Liver (tissue), 9 donors: ENCODE measurements around the gene ZNF740. TPM values are rescaled to one million over a fixed set of nuclear protein-coding genes. Genes with fewer than 3 reads are reported as not detected.

ENCODE experiments used
- DNase-seq: peaks from one replicate; pipeline ENCODE4 v3.0.0-alpha.2; 2017; ENCODE audit warnings: low spot score
- H3K27ac ChIP-seq, 2 donors: one replicate each; pipeline ENCODE4 v1.7.0; 2013; ENCODE audit warnings: inconsistent platforms in 2 of 2, low read length in 2 of 2, control low read depth in 1 of 2, low read depth in 1 of 2, mild to moderate bottlenecking in 1 of 2
- H3K27me3 ChIP-seq, 4 donors: one replicate each; pipeline versions ENCODE4 v1.6.1 to v1.7.0; 2013; ENCODE audit warnings: low read length in 3 of 4, inconsistent platforms in 1 of 4, mild to moderate bottlenecking in 1 of 4, moderate library complexity in 1 of 4; ENCODE audit not compliant: control insufficient read depth in 4 of 4, insufficient read depth in 4 of 4
- H3K36me3 ChIP-seq, 4 donors: one replicate each; pipeline versions ENCODE4 v1.6.1 to v1.7.0; 2013; ENCODE audit warnings: low read length in 3 of 4, mild to moderate bottlenecking in 3 of 4, low read depth in 1 of 4, moderate library complexity in 1 of 4; ENCODE audit not compliant: control insufficient read depth in 4 of 4, insufficient read depth in 3 of 4
- H3K4me1 ChIP-seq, 4 donors: one replicate each; pipeline versions ENCODE4 v1.6.1 to v1.7.0; 2013; ENCODE audit warnings: low read length in 3 of 4, mild to moderate bottlenecking in 3 of 4, moderate library complexity in 1 of 4; ENCODE audit not compliant: control insufficient read depth in 4 of 4, insufficient read depth in 4 of 4
- H3K4me3 ChIP-seq, 3 donors: one replicate each; pipeline versions ENCODE4 v1.6.1 to v1.7.0; 2013; ENCODE audit warnings: low read length in 3 of 3, control low read depth in 1 of 3, low read depth in 1 of 3, mild to moderate bottlenecking in 1 of 3
- H3K9ac ChIP-seq, 2 donors: one replicate each; pipeline ENCODE4 v1.7.0; 2013; ENCODE audit warnings: low read length in 2 of 2, mild to moderate bottlenecking in 2 of 2, moderate library complexity in 2 of 2, control low read depth in 1 of 2, low read depth in 1 of 2
- H3K9me3 ChIP-seq, 4 donors: one replicate each; pipeline versions ENCODE4 v1.6.1 to v1.7.0; 2013; ENCODE audit warnings: low read length in 3 of 4; ENCODE audit not compliant: control insufficient read depth in 4 of 4
- EGR1 ChIP-seq, 2 donors: IDR thresholded peaks; 2 replicates each; pipeline ENCODE4 v1.6.1; 2016 to 2018; ENCODE audit warnings: antibody characterized with exemption in 2 of 2, low read depth in 2 of 2
- FOXA1 ChIP-seq: IDR thresholded peaks from 2 replicates; pipeline ENCODE4 v1.6.1; 2016; ENCODE audit warnings: antibody characterized with exemption
- GABPA ChIP-seq, 2 donors: IDR thresholded peaks in 1 of 2; conservative IDR thresholded peaks in 1 of 2; 2 replicates each; pipeline ENCODE4 v1.6.1; 2016; ENCODE audit warnings: antibody characterized with exemption in 2 of 2, mild to moderate bottlenecking in 1 of 2, moderate library complexity in 1 of 2
- HNF4A ChIP-seq, 2 donors: conservative IDR thresholded peaks; 2 replicates each; pipeline ENCODE4 v1.6.1; 2016; ENCODE audit warnings: antibody characterized with exemption in 2 of 2, mild to moderate bottlenecking in 2 of 2
- HNF4G ChIP-seq: IDR thresholded peaks from 2 replicates; pipeline ENCODE4 v1.6.1; 2016; ENCODE audit warnings: antibody characterized with exemption
- JUND ChIP-seq, 2 donors: IDR thresholded peaks; 2 replicates each; pipeline ENCODE4 v1.6.1; 2016; ENCODE audit warnings: antibody characterized with exemption in 2 of 2
- NR2F2 ChIP-seq: IDR thresholded peaks from 2 replicates; pipeline ENCODE4 v1.6.1; 2016; ENCODE audit warnings: antibody characterized with exemption
- RXRA ChIP-seq, 2 donors: IDR thresholded peaks; 2 replicates each; pipeline ENCODE4 v1.6.1; 2017 to 2018; ENCODE audit warnings: antibody characterized with exemption in 2 of 2, mild to moderate bottlenecking in 1 of 2
- SP1 ChIP-seq: IDR thresholded peaks from 2 replicates; pipeline ENCODE4 v1.6.1; 2018; ENCODE audit warnings: antibody characterized with exemption, mild to moderate bottlenecking
- WGBS: extraction: QIAGEN DNeasy Blood & Tissue Kit; methylation state at CpG from one replicate; pipeline ENCODE4 v1.1.7; 2013; 5-methylcytosine and 5-hydroxymethylcytosine counted together
- polyA plus RNA-seq, 2 donors: library from polyadenylated mRNA; stranded (reverse) in 1 of 2; unstranded in 1 of 2; fragments of 200-250 nt in 1 of 2; fragments of >200 nt in 1 of 2; fragmentation: Nextera tagmentation in 1 of 2; extraction: Ambion mirVana in 1 of 2; gene quantifications; one replicate each; pipeline versions ENCODE4 v1.2.1 to v1.2.3, GENCODE V29; 2013 to 2015
- total RNA-seq, 2 donors: library from RNA; depleted of rRNA; stranded (reverse); fragments of >200 nt; gene quantifications; one replicate each; pipeline ENCODE4 v1.2.3, GENCODE V29; 2014
- TF ChIP-seq, protein P1 (sequence below): IDR thresholded peaks from 2 replicates; pipeline ENCODE4 v1.6.1; 2016; ENCODE audit warnings: antibody characterized with exemption, mild to moderate bottlenecking
- TF ChIP-seq, protein P2 (sequence below): IDR thresholded peaks from 2 replicates; pipeline ENCODE4 v1.6.1; 2016; ENCODE audit warnings: antibody characterized with exemption
- TF ChIP-seq, protein P3 (sequence below): IDR thresholded peaks from 2 replicates; pipeline ENCODE4 v1.6.1; 2016; ENCODE audit warnings: antibody characterized with exemption
- TF ChIP-seq, protein P4 (sequence below): IDR thresholded peaks from 2 replicates; pipeline ENCODE4 v1.6.1; 2016; ENCODE audit warnings: antibody characterized with exemption
- donor health status: healthy.
- donor health status: healthy.
- donor health status: healthy.
- donor health status: healthy.
- donor health status: healthy.

Gene ZNF740
- total and polyA plus RNA-seq, 4 donors = 1.4 to 14.4 (median 6.3) TPM

DNA sequence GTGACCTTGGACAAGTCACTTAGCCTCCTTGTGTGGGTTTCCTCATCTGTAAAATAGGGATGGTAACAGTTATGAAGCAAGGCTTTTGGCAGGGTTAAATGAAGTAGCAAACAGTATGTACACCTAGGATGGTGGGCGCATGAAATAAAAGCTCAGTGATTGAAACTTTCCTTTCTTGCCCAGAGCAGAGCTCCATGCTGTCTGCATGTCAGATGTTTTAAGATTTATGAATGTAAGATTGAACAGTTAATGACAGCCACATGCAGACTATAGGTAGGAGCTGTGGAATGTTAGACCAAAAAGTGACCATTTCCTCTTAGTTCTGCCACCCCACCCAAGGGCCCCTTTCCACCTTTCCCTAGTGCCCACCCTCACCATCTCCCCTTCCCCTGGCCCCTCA lies 14.5 kb downstream of the ZNF740 start:
- peaks cover 0 to 15% (median 6%) of the 10 kb centered on the region in 4 donors for H3K36me3 ChIP-seq
- H3K9ac ChIP-seq = no peak overlapping the region
- WGBS = 93% methylated on average over 1 of the region's 1 CpG
- no peaks in the 10 kb centered on the region for H3K9me3 ChIP-seq
- DNase-seq = no peak
- H3K27me3 ChIP-seq = no peaks in the 10 kb centered on the region
- TF ChIP-seq HNF4A (conservative IDR thresholded peaks at IDR 0.05) (peak in 1 of 2 donors; percentile 5), HNF4G (no peak)
- H3K4me3 ChIP-seq = no peak overlapping the region
- H3K27ac ChIP-seq = no peak overlapping the region
- peaks cover 0 to 39% (median 33%) of the 10 kb centered on the region in 4 donors for H3K4me1 ChIP-seq

DNA sequence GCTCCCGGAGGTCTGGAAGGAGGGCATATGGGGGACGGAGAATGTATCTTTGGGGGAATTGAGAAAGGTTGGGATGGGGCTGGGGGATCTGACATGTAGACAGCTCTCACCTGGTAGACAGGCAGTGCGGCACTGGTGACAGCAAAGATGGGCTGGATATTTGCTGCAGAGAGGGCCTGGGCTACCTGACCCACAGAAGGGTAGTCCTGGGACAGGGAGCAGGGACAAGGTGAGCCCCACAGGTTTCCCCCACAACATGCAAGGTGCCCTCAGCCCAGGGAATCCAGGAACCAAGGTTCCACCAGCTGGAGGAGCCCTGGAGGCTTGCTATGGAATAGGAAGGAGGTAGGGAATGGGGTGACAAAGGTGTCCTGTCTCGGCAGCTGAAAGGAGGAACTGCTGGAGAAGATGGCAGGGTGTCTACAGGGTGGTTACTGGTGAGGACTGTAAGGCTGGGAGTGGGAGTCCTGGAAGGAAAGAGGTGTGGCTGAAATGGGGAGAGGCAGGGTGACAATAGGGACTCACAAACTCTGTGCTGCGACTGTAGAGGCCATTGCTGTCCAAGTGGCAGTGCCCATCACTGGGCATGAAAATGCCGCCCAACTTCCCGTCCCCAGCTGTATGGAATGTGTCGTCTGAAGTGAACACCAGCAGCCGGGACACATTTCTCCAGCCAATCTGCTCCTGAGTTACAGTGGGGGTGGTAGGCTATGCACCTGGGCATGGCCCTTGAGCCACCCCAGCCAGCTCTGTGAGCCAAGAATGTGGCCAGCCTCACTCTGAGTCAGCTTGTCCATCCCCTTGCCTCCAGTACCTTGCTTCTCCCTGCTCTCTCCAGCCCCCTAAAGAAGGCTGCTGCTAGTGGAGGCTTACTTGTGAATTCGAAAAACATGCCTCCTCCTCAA lies 15.2 kb downstream of the ZNF740 start:
- DNase-seq = no peak
- TF ChIP-seq, protein P1, sequence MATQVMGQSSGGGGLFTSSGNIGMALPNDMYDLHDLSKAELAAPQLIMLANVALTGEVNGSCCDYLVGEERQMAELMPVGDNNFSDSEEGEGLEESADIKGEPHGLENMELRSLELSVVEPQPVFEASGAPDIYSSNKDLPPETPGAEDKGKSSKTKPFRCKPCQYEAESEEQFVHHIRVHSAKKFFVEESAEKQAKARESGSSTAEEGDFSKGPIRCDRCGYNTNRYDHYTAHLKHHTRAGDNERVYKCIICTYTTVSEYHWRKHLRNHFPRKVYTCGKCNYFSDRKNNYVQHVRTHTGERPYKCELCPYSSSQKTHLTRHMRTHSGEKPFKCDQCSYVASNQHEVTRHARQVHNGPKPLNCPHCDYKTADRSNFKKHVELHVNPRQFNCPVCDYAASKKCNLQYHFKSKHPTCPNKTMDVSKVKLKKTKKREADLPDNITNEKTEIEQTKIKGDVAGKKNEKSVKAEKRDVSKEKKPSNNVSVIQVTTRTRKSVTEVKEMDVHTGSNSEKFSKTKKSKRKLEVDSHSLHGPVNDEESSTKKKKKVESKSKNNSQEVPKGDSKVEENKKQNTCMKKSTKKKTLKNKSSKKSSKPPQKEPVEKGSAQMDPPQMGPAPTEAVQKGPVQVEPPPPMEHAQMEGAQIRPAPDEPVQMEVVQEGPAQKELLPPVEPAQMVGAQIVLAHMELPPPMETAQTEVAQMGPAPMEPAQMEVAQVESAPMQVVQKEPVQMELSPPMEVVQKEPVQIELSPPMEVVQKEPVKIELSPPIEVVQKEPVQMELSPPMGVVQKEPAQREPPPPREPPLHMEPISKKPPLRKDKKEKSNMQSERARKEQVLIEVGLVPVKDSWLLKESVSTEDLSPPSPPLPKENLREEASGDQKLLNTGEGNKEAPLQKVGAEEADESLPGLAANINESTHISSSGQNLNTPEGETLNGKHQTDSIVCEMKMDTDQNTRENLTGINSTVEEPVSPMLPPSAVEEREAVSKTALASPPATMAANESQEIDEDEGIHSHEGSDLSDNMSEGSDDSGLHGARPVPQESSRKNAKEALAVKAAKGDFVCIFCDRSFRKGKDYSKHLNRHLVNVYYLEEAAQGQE = no peak
- no peak for TF ChIP-seq RXRA (IDR thresholded peaks at IDR 0.05)
- TF ChIP-seq, protein P2, sequence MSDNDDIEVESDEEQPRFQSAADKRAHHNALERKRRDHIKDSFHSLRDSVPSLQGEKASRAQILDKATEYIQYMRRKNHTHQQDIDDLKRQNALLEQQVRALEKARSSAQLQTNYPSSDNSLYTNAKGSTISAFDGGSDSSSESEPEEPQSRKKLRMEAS = no peak
- TF ChIP-seq, protein P3, sequence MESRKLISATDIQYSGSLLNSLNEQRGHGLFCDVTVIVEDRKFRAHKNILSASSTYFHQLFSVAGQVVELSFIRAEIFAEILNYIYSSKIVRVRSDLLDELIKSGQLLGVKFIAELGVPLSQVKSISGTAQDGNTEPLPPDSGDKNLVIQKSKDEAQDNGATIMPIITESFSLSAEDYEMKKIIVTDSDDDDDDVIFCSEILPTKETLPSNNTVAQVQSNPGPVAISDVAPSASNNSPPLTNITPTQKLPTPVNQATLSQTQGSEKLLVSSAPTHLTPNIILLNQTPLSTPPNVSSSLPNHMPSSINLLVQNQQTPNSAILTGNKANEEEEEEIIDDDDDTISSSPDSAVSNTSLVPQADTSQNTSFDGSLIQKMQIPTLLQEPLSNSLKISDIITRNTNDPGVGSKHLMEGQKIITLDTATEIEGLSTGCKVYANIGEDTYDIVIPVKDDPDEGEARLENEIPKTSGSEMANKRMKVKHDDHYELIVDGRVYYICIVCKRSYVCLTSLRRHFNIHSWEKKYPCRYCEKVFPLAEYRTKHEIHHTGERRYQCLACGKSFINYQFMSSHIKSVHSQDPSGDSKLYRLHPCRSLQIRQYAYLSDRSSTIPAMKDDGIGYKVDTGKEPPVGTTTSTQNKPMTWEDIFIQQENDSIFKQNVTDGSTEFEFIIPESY = no peak
- TF ChIP-seq, protein P4, sequence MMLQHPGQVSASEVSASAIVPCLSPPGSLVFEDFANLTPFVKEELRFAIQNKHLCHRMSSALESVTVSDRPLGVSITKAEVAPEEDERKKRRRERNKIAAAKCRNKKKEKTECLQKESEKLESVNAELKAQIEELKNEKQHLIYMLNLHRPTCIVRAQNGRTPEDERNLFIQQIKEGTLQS = no peak
- no peak for TF ChIP-seq SP1
- no peak for TF ChIP-seq JUND (IDR thresholded peaks at IDR 0.05)
- no peak for TF ChIP-seq FOXA1
- Histone ChIP-seq H3K27ac (no peak overlapping the region), H3K9ac (no peak overlapping the region), H3K4me3 (no peak overlapping the region), H3K4me1 (peaks cover 0 to 34% (median 32%) of the 10 kb centered on the region in 4 donors), H3K36me3 (peaks cover 0 to 14% (median 6%) of the 10 kb centered on the region in 4 donors), H3K27me3 (no peaks in the 10 kb centered on the region), H3K9me3 (no peaks in the 10 kb centered on the region)
- 95% methylated on average over 10 of the region's 10 CpGs for WGBS

DNA sequence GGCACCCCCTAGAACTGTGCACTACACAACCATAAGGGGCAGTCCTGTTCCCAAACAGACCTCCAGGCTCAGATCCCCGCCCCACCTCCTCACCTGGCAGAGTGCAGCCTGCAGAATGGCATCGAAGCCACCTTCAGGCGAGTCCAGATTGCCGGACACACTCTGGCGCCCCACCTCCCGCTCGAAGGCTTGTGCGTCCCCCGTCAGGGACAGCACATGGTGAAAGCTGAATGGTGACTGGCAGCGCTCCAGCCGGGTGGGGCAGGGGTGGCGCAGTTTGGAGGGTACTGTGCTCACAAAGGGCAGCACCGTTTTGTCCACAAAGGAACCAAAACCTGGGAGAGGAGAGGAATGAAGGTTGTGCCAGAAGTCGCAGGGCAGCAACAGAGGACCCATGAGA lies 16.0 kb downstream of the ZNF740 start:
- no peak overlapping the region for H3K27ac ChIP-seq
- no peaks in the 10 kb centered on the region for H3K27me3 ChIP-seq
- TF ChIP-seq GABPA (IDR thresholded peaks at IDR 0.05 in 1 of 2, conservative IDR thresholded peaks at IDR 0.05 in 1 of 2) = no peak
- no peak for TF ChIP-seq JUND (IDR thresholded peaks at IDR 0.05)
- TF ChIP-seq EGR1 (IDR thresholded peaks at IDR 0.05; ENCODE audit: low read depth in 2 of 2) = no peak
- TF ChIP-seq SP1 = no peak
- TF ChIP-seq, protein P3 = no peak
- TF ChIP-seq HNF4G = no peak
- no peak for TF ChIP-seq NR2F2
- TF ChIP-seq FOXA1 = no peak
- H3K36me3 ChIP-seq = peaks cover 0 to 9% (median 3%) of the 10 kb centered on the region in 4 donors
- H3K4me3 ChIP-seq = no peak overlapping the region
- no peaks in the 10 kb centered on the region for H3K9me3 ChIP-seq
- H3K9ac ChIP-seq = no peak overlapping the region
- DNase-seq = no peak
- WGBS = 68% methylated on average over 14 of the region's 14 CpGs
- peaks cover 0 to 34% (median 32%) of the 10 kb centered on the region in 4 donors for H3K4me1 ChIP-seq
